Measurements from ENCODE around the gene RASGEF1B.

Gene RASGEF1B

GRCh38 chr4:81471588-81472280 is at the start of gene RASGEF1B:
TSS of gene RASGEF1B (minus strand) at chr4:81471907. CDS start at chr4:81459508, 12,399 bp downstream.
- peak; percentile 93 to 96 for DNase-seq
- TF ChIP-seq POLR2A (IDR thresholded peaks at IDR 0.05; ENCODE audit: low read length): peak; percentile 81
- no peak for TF ChIP-seq GATA1 (IDR thresholded peaks at IDR 0.05; ENCODE audit: low read depth, low read length)

GRCh38 chr4:81519856-81520255 is 48.1 kb upstream of the RASGEF1B start:
- DNase-seq: no peak
- TF ChIP-seq GATA1 (IDR thresholded peaks at IDR 0.05; ENCODE audit: low read depth, low read length) (no peak), POLR2A (IDR thresholded peaks at IDR 0.05; ENCODE audit: low read length) (no peak)

GRCh38 chr4:81519427-81519773 is 47.7 kb upstream of the RASGEF1B start:
- no peak for DNase-seq
- TF ChIP-seq GATA1 (IDR thresholded peaks at IDR 0.05; ENCODE audit: low read depth, low read length) (no peak), POLR2A (IDR thresholded peaks at IDR 0.05; ENCODE audit: low read length) (no peak)

- TF ChIP-seq POLR2A (IDR thresholded peaks at IDR 0.05; ENCODE audit: low read length): no peak
- TF ChIP-seq GATA1 (IDR thresholded peaks at IDR 0.05; ENCODE audit: low read depth, low read length): no peak
- no peak for DNase-seq
Measured at GRCh38 chr4:81518762-81519426, 47.2 kb upstream of the RASGEF1B start.

- TF ChIP-seq POLR2A (IDR thresholded peaks at IDR 0.05; ENCODE audit: low read length): no peak
- no peak for TF ChIP-seq GATA1 (IDR thresholded peaks at IDR 0.05; ENCODE audit: low read depth, low read length)
- DNase-seq: no peak
Measured at GRCh38 chr4:81516241-81516640, 44.5 kb upstream of the RASGEF1B start.

GRCh38 chr4:81512757-81513501 is 41.2 kb upstream of the RASGEF1B start:
- TF ChIP-seq POLR2A (IDR thresholded peaks at IDR 0.05; ENCODE audit: low read length) (no peak), GATA1 (IDR thresholded peaks at IDR 0.05; ENCODE audit: low read depth, low read length) (no peak)
- no peak for DNase-seq

GRCh38 chr4:81512001-81512756 is 40.5 kb upstream of the RASGEF1B start:
- DNase-seq: no peak
- TF ChIP-seq GATA1 (IDR thresholded peaks at IDR 0.05; ENCODE audit: low read depth, low read length) (no peak), POLR2A (IDR thresholded peaks at IDR 0.05; ENCODE audit: low read length) (no peak)

GRCh38 chr4:81510643-81511178 is 39.0 kb upstream of the RASGEF1B start:
- TF ChIP-seq GATA1 (IDR thresholded peaks at IDR 0.05; ENCODE audit: low read depth, low read length) (no peak), POLR2A (IDR thresholded peaks at IDR 0.05; ENCODE audit: low read length) (no peak)
- DNase-seq: no peak

GRCh38 chr4:81509822-81510221 is 38.1 kb upstream of the RASGEF1B start:
- TF ChIP-seq POLR2A (IDR thresholded peaks at IDR 0.05; ENCODE audit: low read length) (no peak), GATA1 (IDR thresholded peaks at IDR 0.05; ENCODE audit: low read depth, low read length) (no peak)

GRCh38 chr4:81509191-81509590 is 37.5 kb upstream of the RASGEF1B start:
- TF ChIP-seq GATA1 (IDR thresholded peaks at IDR 0.05; ENCODE audit: low read depth, low read length) (no peak), POLR2A (IDR thresholded peaks at IDR 0.05; ENCODE audit: low read length) (no peak)
- DNase-seq: no peak

More at GRCh38 chr4:81509822-81510221, 38.1 kb upstream of the RASGEF1B start:
- DNase-seq: no peak

GRCh38 chr4:81508411-81509185 is 36.9 kb upstream of the RASGEF1B start:
- DNase-seq: no peak
- no peak for TF ChIP-seq POLR2A (IDR thresholded peaks at IDR 0.05; ENCODE audit: low read length)

- DNase-seq: no peak
- no peak for TF ChIP-seq GATA1 (IDR thresholded peaks at IDR 0.05; ENCODE audit: low read depth, low read length)
- TF ChIP-seq POLR2A (IDR thresholded peaks at IDR 0.05; ENCODE audit: low read length): no peak
Measured at GRCh38 chr4:81507530-81507929, 35.8 kb upstream of the RASGEF1B start.

GRCh38 chr4:81506731-81507130 is 35.0 kb upstream of the RASGEF1B start:
- TF ChIP-seq POLR2A (IDR thresholded peaks at IDR 0.05; ENCODE audit: low read length) (no peak), GATA1 (IDR thresholded peaks at IDR 0.05; ENCODE audit: low read depth, low read length) (no peak)
- no peak for DNase-seq

Data from erythroblast (primary cell).